GM10266 (cell line): Measurements from ENCODE around the gene WFS1.

ENCODE experiments used
- DNase-seq: peaks from one replicate; pipeline ENCODE4 v3.0.0; 2012; ENCODE audit errors: extremely low spot score
- TF ChIP-seq, protein P1 (sequence below): IDR thresholded peaks from 2 replicates; pipeline ENCODE4 v1.5.1; 2012; ENCODE audit warnings: mild to moderate bottlenecking, low read depth; ENCODE audit not compliant: control insufficient read depth, insufficient read depth; ENCODE audit errors: missing control alignments

The WFS1 gene

GRCh38 chr4:6269616-6270511, at the start of gene WFS1:
TSS of gene WFS1 (plus strand) at chr4:6269850. CDS start at chr4:6277456, 7,606 bp downstream.
- TF ChIP-seq, protein P1, sequence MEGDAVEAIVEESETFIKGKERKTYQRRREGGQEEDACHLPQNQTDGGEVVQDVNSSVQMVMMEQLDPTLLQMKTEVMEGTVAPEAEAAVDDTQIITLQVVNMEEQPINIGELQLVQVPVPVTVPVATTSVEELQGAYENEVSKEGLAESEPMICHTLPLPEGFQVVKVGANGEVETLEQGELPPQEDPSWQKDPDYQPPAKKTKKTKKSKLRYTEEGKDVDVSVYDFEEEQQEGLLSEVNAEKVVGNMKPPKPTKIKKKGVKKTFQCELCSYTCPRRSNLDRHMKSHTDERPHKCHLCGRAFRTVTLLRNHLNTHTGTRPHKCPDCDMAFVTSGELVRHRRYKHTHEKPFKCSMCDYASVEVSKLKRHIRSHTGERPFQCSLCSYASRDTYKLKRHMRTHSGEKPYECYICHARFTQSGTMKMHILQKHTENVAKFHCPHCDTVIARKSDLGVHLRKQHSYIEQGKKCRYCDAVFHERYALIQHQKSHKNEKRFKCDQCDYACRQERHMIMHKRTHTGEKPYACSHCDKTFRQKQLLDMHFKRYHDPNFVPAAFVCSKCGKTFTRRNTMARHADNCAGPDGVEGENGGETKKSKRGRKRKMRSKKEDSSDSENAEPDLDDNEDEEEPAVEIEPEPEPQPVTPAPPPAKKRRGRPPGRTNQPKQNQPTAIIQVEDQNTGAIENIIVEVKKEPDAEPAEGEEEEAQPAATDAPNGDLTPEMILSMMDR, result no peak
- DNase-seq, result peak; percentile 100

GRCh38 chr4:6221301-6221850, 48.3 kb upstream of the WFS1 start:
- no peak for DNase-seq
- TF ChIP-seq, protein P1, result no peak

DNA sequence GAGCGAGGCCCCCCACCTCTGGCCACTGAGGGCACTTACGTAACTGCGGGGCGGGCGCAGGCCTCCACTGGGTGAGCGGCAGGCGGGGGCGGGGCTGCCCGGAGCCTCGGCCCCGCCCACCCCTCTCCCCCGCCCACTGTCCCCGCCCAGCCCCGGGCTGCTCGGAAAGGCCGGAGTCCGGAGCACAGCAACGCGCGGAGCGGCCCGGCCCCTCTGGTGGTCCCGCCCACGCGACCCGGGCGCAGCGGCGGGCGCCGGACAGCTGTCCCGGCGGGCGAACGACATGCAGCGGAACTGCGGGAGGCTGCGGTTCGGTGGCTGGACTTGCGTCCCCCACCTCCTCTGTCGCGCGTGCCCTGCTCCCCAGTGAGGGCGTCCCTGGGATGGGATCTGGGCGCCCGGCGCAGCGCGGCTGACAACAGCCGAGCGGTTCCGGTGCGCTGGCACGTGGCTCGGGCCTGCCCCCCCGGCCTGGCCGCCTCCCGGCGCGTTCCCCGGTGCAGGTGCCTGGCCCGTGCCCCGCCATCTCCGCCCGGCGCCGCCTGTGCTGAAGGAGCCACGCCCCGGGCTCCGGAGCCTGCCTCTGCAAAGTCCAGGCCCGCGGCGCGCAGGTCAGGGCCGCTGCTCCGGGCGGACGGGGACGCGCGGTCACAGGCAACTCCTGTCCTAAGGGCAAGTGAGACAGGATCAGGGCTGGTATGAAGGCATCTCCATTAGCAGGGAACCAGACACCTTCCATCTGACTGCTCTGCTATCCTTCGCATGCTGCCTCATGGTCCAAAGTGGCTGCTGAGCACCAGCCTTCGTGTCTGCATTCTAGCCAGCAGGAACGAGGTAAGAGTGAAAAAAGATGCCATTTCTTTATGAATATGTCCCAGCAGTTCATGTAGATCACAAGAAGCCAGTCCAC, 47.5 kb upstream of the WFS1 start:
- TF ChIP-seq, protein P1, result no peak
- no peak for DNase-seq

- TF ChIP-seq, protein P1, result no peak
Observed at GRCh38 chr4:6222761-6223292, 46.8 kb upstream of the WFS1 start.

GRCh38 chr4:6224735-6225134, 44.9 kb upstream of the WFS1 start:
- TF ChIP-seq, protein P1, result no peak

More at GRCh38 chr4:6222761-6223292, 46.8 kb upstream of the WFS1 start:
- DNase-seq, result no peak

DNA sequence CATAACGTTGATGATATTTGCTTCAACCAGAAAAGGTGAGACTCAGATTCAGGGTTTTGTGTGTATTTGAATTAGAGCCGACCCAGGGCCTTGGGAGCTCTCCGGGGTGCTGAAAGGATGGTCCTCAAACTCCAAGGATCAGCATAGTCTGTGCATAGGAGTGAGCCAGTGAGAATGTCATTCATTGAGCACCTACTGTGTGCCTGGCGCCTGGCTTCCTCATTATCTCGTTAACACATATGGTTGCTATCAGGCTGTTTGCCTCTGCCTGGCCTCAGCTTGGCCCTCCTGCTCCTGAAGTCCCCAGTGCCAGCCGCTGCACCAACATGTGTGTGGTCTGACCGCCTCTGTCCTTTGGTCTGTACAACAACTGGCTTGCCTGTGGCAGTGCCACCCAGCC, 44.2 kb upstream of the WFS1 start:
- TF ChIP-seq, protein P1, result no peak
- DNase-seq, result peak; percentile 69

More at GRCh38 chr4:6224735-6225134, 44.9 kb upstream of the WFS1 start:
- DNase-seq, result no peak
